Measurements from ENCODE around the gene SERPINB3.

DNA sequence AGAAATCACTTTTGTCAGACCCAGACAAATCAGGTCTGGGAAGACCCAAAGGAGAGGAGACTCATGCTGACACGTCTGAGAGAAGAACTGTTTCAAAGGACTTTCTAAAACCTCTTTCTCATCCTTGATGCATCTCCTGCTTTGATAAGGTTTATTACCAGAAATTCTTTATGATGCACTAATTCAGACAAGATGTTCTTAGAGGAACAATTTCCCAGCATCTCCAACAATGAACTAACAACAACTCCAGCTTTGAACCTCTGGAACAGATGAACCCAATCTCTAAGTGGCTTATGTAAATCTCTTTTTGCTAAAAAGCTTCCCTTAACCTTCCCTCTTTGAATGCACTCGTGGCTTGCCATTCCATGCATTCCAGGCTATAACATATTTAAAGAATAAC, 25.2 kb upstream of the SERPINB3 start:
- TF ChIP-seq, protein P1, sequence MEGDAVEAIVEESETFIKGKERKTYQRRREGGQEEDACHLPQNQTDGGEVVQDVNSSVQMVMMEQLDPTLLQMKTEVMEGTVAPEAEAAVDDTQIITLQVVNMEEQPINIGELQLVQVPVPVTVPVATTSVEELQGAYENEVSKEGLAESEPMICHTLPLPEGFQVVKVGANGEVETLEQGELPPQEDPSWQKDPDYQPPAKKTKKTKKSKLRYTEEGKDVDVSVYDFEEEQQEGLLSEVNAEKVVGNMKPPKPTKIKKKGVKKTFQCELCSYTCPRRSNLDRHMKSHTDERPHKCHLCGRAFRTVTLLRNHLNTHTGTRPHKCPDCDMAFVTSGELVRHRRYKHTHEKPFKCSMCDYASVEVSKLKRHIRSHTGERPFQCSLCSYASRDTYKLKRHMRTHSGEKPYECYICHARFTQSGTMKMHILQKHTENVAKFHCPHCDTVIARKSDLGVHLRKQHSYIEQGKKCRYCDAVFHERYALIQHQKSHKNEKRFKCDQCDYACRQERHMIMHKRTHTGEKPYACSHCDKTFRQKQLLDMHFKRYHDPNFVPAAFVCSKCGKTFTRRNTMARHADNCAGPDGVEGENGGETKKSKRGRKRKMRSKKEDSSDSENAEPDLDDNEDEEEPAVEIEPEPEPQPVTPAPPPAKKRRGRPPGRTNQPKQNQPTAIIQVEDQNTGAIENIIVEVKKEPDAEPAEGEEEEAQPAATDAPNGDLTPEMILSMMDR (IDR thresholded peaks at IDR 0.05): no peak
- no peak for TF ChIP-seq EZH2 (IDR thresholded peaks at IDR 0.05; ENCODE audit: borderline replicate concordance, insufficient read depth, low read depth, low read length, poor library complexity, severe bottlenecking)

Data from B cell (primary cell).